Measurements from ENCODE around the gene RPTOR. TPM values are rescaled to one million over a fixed set of nuclear protein-coding genes. Genes with fewer than 3 reads are reported as not detected.

RPTOR gene
- total and polyA plus RNA-seq, 10 of the 15 experiments (the other 5 are each of a cell fraction or from before 2014, with no cell fraction given), result 0.18 to 32.1 (median 7.8) TPM

GRCh38 chr17:80716986-80717719 is 172.5 kb downstream of the RPTOR start:
- Histone ChIP-seq H3K79me2 (ENCODE audit: control insufficient read depth, insufficient read depth, low read length) (peaks cover 2% of the 10 kb centered on the region), H3K27me3 (replicated peaks in 1 of 2; ENCODE audit: control insufficient read depth in 2 of 2, insufficient read depth in 2 of 2, low read length in 1 of 2) (no peaks in the 10 kb centered on the region), H3K9ac (ENCODE audit: control insufficient read depth, insufficient read depth, low read length) (no peak overlapping the region), H3K4me2 (ENCODE audit: control insufficient read depth, insufficient read depth) (no peak overlapping the region), H3K4me1 (ENCODE audit: control insufficient read depth, insufficient read depth, low read length) (no peaks in the 10 kb centered on the region), H3K9me3 (replicated peaks; ENCODE audit: control insufficient read depth, insufficient read depth, low read length) (no peaks in the 10 kb centered on the region), H3K36me3 (ENCODE audit: control insufficient read depth in 2 of 2, insufficient read depth in 2 of 2, low read length in 1 of 2) (no peaks in the 10 kb centered on the region), H2AFZ (ENCODE audit: control insufficient read depth, low read depth, low read length) (no peak overlapping the region), H3K27ac (ENCODE audit: control insufficient read depth, insufficient read depth) (no peak overlapping the region), H3K4me3 (no peak overlapping the region), H4K20me1 (ENCODE audit: control insufficient read depth, insufficient read depth) (no peaks in the 10 kb centered on the region; the same call in 1 of the 2 replicates)
- ChIA-PET SMC1A (ENCODE audit: uncharacterized antibody, unreplicated experiment) (no interaction called here), CTCF (interaction anchor here (0.8 to 0.9 kb wide), 2 partner anchors 13 to 46 kb away, joined by 3 read pairs; no protein-coding TSS in a partner anchor), RAD21 (ENCODE audit: unreplicated experiment) (no interaction called here), POLR2A (no interaction called here)
- BruUV-seq (replicated peaks), result no TSS peak
- DNase-seq (ENCODE audit: low read depth, low spot score), result no peak
- TF ChIP-seq ETV6 (conservative IDR thresholded peaks at IDR 0.05 in 1 of 2, IDR thresholded peaks at IDR 0.05 in 1 of 2; ENCODE audit: borderline replicate concordance in 1 of 2, low read depth in 1 of 2) (no peak), SMARCA5 (IDR thresholded peaks at IDR 0.05) (no peak), ZBTB4 (CRISPR knock-in tag; IDR thresholded peaks at IDR 0.05) (no peak), PAX8 (IDR thresholded peaks at IDR 0.05) (no peak), E2F8 (IDR thresholded peaks at IDR 0.05; ENCODE audit: low read depth, partially characterized antibody) (no peak)
- intact Hi-C loops (cut with micrococcal nuclease; ENCODE audit: unreplicated experiment), result no loop called here
- in situ Hi-C loops (cut with MboI), result no loop called here
- WGBS (ENCODE audit: insufficient coverage, insufficient replicate concordance, low lambda C conversion rate, missing lambda C conversion rate), result 94% methylated on average over 10 of the region's 10 CpGs
- FAIRE-seq, result no peak
- ATAC-seq, result no peak
